Middle frontal gyrus (tissue), 1 donor: ENCODE results near the gene LONRF2.

Experiments used
- DNase-seq: peaks from one replicate; pipeline ENCODE4 v3.0.0-alpha.2; 2015; ENCODE audit warnings: low spot score; ENCODE audit errors: extremely low spot score

The LONRF2 gene

DNA sequence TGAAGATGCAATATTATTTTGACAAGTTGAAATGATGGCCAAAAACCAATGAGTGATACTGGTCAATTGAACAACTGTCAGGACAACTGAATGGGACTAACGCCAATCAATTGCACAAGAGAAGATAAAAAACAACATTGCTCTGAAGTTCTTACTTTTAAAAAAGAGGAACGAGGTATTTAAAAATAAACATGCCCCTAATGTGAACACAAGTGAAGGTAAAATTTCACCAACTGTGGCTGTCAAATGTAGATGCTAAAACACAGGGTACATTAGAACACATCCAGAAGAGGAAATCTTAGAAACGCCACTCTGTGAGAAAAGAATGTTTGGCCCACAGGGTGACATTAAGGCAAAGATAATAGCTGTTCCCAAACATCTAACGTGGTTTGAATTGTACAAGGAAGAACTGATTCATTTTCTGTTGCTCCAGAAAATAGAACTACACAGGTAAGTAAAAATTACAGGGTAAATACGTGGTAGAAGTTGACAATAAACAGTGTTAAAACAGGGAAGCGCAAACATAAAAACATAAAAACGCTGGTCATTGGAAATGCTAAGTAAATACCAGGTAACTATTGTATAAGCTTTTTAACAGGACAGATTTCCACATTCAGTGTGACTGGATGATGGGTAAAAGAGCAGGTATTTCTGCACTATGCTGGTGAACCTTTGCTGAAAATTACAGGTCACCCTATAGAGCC lies 20.3 kb downstream of the LONRF2 start:
- DNase-seq = no peak

- DNase-seq = no peak
Measured at GRCh38 chr2:100299548-100299947, 22.8 kb downstream of the LONRF2 start.

DNA sequence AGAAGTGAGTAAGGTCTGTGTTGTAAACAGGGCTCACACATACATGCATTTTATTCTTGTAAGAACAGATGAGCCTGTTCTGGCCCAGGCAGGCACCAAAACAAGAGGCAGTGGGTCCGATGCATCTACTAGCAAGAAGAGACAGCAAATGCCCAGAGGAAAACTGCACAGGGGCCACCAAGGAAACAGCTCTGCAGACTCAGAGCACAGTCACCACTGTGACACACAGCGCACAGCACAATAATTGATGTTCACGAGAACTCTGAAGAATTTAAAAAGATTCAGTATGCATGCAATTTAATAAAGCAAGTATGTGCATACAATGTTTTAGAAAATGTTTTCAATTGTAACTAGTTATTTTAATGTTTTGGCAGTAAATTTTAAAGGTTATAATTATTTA lies 24.8 kb downstream of the LONRF2 start:
- DNase-seq = no peak

DNA sequence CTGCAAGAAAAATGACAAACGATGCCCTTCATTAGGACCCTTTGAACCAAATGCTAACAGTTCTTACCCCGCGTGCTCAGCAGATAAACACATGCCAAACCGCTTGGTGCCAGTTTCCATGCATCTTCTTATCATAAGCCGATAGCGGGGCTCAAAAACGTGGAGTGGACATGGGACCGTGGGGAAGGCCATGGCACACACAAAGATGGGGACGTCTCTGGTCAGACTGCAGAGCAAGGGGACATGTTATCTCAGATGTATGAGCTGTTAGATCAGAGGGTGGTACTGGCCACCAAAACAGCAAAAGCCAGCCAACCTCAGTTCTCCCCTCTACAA lies 28.2 kb downstream of the LONRF2 start:
- DNase-seq = no peak

- DNase-seq = no peak
Measured at GRCh38 chr2:100293341-100294161, 28.8 kb downstream of the LONRF2 start.

GRCh38 chr2:100292022-100292580 lies 30.2 kb downstream of the LONRF2 start:
- no peak for DNase-seq

DNA sequence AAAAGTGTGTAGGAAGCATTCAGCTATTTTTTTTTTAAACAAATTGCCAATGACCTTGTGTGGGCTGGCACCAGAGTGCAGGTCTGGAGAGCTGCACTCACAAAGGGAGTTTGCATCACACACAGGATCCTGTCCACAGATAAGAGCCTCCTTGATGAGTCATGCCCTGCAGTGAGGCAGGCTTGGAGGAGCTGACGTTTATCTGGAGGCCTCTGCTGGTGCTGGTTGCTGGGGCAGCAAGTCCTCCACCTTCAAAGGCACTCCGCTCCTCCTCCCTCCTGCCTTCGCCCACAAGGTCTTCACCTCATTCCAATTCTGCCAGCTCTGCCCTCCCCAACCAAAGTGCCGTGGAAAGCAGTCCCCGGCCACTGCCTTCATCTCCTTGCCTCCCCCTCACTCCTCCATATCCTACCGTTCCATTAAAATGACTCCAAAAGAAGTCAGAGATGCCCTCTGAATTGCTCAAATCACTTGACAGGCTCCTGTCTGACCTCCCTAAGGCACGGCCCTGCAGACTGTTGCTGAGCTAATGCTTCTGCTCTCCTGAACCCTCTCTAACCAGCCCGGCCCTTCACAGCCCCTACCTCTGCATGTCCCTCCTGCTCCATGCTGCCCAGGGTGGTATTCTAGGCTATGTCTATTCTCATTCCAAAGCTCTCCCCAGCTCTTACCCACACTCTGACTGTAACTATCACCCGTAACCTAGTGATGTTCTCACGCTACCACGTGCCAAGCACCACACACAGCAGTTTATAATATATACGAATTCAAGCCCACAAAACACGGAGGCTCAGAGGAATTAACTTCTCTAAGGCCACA lies 30.9 kb downstream of the LONRF2 start:
- no peak for DNase-seq

GRCh38 chr2:100290718-100291151 lies 31.6 kb downstream of the LONRF2 start:
- DNase-seq = no peak

- no peak for DNase-seq
Measured at GRCh38 chr2:100289020-100289419, 33.3 kb downstream of the LONRF2 start.

GRCh38 chr2:100286318-100286717 lies 36.0 kb downstream of the LONRF2 start:
- no peak for DNase-seq

GRCh38 chr2:100285691-100286090 lies 36.6 kb downstream of the LONRF2 start:
- DNase-seq = no peak

GRCh38 chr2:100285011-100285410 lies 37.3 kb downstream of the LONRF2 start:
- no peak for DNase-seq

- no peak for DNase-seq
Measured at GRCh38 chr2:100283724-100284501, 38.4 kb downstream of the LONRF2 start.

DNA sequence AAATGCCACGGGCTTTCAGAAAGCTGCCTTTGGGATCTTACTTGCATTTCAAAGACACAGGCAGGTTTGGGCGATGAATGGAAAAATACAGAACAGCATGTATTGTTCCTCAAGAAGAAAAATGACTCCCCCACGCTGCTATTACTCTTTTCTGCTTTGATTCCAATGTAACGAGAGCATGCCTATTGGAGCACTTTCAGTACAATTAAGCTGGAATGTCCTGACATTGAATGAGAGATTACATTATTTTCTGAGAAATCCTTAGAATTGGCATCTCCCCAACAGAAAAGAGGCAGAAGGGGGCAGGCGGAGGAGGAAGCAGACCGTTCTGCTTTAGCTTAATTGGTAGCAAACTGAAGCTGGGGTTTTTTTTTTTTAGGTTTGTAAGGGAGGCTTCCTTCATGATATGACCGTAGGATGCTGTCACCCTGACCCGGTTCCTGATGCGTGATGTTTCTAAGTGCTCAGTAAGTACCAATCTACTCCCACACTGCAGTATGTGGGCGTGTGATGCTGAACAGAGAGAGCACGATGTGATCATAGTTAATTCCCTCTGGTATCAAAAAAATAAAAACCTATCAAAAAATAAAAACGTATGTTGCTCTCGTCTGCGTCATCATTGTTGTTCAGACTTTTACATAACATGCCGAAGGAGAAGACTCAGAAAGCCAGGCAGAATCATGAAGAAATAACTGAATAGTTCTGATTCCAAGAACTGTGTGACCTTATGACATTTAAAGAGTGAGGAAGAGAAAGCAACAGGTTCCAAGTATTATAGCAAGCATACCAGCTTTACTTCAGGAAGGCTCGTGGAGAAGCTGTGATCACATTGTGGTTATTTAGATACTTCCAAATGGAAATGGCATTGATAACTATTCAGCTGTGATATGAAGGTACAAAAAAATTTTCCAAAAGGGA lies 40.5 kb downstream of the LONRF2 start:
- DNase-seq = no peak

DNA sequence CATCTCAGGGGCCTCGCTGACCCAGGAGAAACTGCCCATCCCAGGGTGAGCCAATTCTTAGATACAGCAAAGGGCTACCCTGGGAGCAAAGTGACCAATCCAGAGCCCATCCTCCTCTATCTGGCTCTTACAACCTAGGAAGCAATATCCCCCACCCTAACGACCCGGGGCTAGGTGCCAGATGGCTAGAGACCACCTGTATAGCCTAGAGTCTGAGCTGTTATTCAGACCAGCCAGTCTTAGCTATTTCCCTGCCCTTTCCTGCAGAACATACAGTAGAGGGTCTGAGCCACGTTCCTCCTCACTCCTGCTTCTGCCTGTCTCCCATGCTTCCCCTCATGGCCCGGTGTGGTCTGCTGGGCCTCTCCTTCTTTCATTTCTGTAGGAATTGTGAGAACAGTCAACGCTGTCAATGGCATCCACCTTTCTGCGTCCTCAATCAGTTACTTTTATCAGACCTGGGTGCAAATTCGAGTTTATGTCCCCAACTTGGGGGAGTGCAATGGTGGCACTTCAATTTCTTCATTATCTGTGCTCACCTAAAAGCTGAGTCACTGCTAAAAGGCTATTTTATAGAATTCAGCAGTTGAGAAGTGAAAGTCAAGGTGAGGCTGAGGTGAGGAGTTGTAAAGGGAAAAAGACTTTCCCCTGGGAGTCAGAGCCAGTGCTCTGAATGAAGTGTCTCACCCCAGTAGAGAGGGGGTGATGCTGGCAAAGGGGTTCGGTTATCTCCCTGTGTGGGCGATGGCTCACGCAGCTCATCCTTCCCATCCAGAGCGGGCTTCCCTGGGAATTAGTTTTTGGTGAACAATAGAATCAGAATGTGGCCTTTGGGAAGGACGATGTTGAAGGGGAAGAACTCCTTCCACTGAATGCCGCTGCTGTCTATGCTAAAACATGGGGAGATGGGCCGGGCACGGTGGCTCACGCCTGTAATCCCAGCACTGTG lies 42.4 kb downstream of the LONRF2 start:
- DNase-seq = no peak

- DNase-seq = no peak
Measured at GRCh38 chr2:100278986-100279385, 43.3 kb downstream of the LONRF2 start.

DNA sequence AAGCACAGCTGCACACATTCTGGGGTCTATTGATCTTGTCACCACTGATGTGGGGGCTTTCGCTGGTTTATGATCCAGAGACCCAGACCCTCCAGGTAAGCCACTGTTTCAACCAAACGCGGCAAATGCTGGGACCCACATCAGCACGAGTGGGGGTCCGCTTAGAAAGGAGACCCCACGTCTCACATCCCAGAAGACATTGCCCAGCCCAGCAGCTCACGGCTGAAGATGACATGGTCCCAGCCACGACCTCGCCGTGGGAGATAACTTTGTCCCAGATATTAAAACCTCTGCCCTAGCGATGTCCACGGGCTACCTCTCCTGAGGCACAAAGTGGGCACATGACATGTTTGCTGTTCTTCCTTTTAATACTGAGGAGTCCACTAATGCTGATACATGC lies 43.8 kb downstream of the LONRF2 start:
- DNase-seq = no peak

DNA sequence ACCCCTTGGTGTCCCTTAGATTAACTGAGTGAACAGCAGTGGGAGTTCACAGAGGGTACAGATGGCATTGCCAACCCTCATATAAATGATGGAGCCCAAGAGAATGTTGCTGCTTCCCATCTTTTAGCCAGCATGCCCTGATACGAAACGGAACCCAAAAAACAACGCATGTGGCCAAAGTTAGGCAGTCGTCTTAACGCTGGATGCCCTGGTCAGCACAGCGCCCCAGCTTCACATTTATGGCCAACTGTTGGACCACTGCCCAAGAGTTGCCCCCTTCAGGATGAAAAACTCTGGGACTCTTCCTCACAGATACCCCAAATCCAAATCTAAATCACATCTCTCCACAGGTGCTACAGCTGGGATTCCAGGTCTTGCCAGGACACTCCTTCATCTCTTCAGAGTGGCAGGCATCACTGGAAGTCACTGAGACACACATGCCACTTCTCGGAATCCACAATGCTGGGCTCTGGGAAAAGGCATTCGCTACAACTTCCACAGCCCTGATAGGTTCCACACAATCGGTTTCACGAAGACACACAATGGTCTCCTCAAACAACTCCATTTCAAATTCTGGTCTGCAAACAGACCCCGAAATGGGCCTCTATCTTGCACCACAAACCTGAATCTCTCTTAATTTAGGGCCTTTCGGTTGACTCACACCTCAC lies 44.6 kb downstream of the LONRF2 start:
- no peak for DNase-seq
